ENCODE data around the gene NUMB.

- peak; percentile 96 for TF ChIP-seq GATA2 (IDR thresholded peaks at IDR 0.05; ENCODE audit: low read depth, low read length)
- TF ChIP-seq GATA3 (IDR thresholded peaks at IDR 0.05; ENCODE audit: low read depth, low read length): peak; percentile 90
These were observed 4.5 kb upstream of the NUMB start for GRCh38 chr14:73462815-73463214.
